GM06990 (cell line): ENCODE results near the gene DPP10.

ENCODE experiments used
- DNase-seq: peaks from one replicate; pipeline ENCODE4 v3.0.0-alpha.2; 2011; ENCODE audit not compliant: insufficient read length; ENCODE audit errors: extremely low read depth
- H3K27me3 ChIP-seq: replicated peaks from 2 replicates; pipeline ENCODE4 v1.6.0; 2011; ENCODE audit warnings: low read length; ENCODE audit not compliant: control insufficient read depth, insufficient read depth
- H3K36me3 ChIP-seq: 2 replicates; pipeline ENCODE4 v1.5.1; 2011; ENCODE audit warnings: low read length; ENCODE audit not compliant: control insufficient read depth, insufficient read depth
- H3K4me3 ChIP-seq: replicated peaks from 2 replicates; pipeline ENCODE4 v1.5.1; 2011; ENCODE audit warnings: low read depth, mild to moderate bottlenecking, control low read depth, low read length
- CTCF ChIP-seq: IDR thresholded peaks from 2 replicates; pipeline ENCODE4 v1.5.1; 2011; ENCODE audit warnings: low read length, control low read depth, mild to moderate bottlenecking, inconsistent platforms; ENCODE audit not compliant: insufficient read depth, poor library complexity, severe bottlenecking

The DPP10 gene

DNA sequence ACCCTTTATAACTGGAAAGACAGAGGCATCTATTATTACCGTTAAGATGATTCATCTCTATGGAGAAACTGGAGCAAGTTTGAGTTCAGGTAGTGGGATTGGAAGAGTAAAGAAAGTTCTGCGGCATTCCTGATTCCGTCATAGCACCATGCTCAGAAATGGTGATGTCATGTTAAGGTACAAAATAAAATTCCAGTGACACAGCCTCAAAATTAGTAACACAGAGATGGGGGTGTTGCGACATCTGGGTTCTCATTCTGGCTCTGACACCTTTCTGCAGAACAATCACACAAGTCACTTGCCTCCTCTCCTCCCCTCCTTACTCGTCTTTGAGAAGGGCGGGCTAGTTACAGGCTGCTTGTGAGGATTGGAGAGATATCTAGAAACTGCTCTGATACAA is 105.7 kb downstream of the DPP10 start:
- DNase-seq = no peak
- Histone ChIP-seq H3K4me3 (no peak overlapping the region), H3K36me3 (no peaks in the 10 kb centered on the region), H3K27me3 (no peaks in the 10 kb centered on the region)
- no peak for TF ChIP-seq CTCF

DNA sequence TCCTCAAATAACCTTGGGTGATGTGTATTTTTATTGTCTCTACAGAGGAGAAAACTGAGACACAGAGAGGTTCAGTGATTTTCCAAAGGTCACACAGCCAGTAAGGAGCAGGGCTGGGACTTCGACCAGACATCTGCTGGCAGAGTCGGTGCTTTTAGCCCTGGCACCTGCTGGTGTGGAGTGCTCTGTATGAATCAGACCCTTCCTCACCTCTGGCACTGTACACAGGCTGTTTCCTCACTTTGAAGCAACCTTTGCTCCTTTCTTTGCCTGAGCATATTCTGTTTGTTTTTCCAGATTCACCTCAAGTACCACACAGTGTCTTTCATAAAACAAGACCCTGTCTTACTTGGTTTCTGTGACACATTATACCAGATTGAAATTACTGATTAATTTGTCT is 107.9 kb downstream of the DPP10 start:
- H3K36me3 ChIP-seq = no peaks in the 10 kb centered on the region
- no peak for DNase-seq
- H3K27me3 ChIP-seq = no peaks in the 10 kb centered on the region
- TF ChIP-seq CTCF = no peak
- no peak overlapping the region for H3K4me3 ChIP-seq

- no peaks in the 10 kb centered on the region for H3K36me3 ChIP-seq
- DNase-seq = no peak
- TF ChIP-seq CTCF = peak; percentile 64
- H3K27me3 ChIP-seq = no peaks in the 10 kb centered on the region
- H3K4me3 ChIP-seq = no peak overlapping the region
Measured at GRCh38 chr2:114550895-114551793, 108.7 kb downstream of the DPP10 start.

GRCh38 chr2:114553027-114553426 is 110.6 kb downstream of the DPP10 start:
- Histone ChIP-seq H3K36me3 (no peaks in the 10 kb centered on the region), H3K4me3 (no peak overlapping the region), H3K27me3 (no peaks in the 10 kb centered on the region)
- TF ChIP-seq CTCF = no peak
- DNase-seq = no peak

DNA sequence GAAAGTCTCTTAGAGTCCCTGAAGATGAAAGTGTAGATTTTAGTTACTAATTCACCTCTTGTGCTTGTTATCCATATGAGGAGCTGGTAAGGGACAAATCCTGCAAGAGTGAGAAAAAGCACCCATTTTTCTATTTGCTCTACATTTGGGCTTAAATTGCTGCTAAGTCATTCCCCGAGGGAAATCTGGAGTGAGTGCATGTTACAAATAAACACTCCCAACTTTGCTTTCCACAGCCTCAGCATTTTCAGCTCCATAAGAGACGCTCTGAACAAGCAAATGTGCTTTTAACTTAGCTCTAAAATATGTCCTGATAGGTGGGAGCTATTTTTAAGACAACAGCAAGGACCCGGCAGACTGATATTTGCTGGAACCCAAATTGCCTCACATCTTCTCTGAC is 126.7 kb downstream of the DPP10 start:
- Histone ChIP-seq H3K36me3 (no peaks in the 10 kb centered on the region), H3K4me3 (no peak overlapping the region), H3K27me3 (no peaks in the 10 kb centered on the region)
- no peak for TF ChIP-seq CTCF
- DNase-seq = no peak
